Measurements from ENCODE around the gene TMEM94. TPM values are rescaled to one million over a fixed set of nuclear protein-coding genes. Genes with fewer than 3 reads are reported as not detected.

The TMEM94 gene
- total and polyA plus RNA-seq, 2 of the 8 experiments (the other 6 are each of a cell fraction or from before 2014, with no cell fraction given): 54.8 to 69.9 TPM

DNA sequence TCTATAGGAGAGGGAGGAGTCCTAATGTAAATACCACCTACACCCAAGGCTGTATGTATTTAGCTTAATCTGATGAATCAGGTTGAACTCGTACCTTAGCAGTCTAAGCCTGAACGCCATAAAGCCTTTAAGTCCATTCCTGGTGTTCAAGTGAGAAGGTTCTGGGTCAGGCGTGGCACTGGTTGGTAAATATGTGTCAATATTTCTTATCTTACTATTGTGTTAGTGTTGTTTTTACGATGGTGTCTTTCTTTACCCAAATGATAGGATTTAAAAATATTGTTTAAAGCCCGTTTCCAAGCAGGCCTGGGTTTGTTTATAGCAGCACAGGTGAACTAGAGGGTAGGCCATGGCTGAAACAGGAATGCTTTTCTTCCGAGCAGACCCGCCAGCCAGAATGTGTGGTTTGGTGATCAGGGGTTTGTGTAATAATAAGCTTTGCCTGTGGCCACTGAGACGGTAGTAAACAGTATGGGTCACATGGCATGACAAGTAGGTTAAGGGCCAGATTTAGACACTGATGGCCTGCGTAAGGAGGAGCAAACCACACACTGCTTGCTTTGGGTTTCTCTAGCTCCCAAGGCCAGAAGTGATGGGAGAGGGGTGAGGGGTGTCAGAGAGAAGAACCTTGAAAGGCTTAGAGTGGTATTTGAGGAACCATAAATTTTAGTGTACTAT is 3.3 kb downstream of the TMEM94 start (continued):
- no peak for TF ChIP-seq SP1 (IDR thresholded peaks at IDR 0.05; ENCODE audit: low read depth, low read length)
- no peak for TF ChIP-seq RFX5 (IDR thresholded peaks at IDR 0.05; ENCODE audit: borderline replicate concordance, low read depth, low read length)

All from H1 (cell line).